HG03571 (cell line): Measurements from ENCODE around the gene NOTCH1.
"Not testable (repeated sequence)": the region's sequence is repeated elsewhere in the genome, so short reads cannot be mapped to it uniquely, and the experiment has no call there.

Source experiments
- ATAC-seq: cut with Tn5 transposase; IDR thresholded peaks from one replicate; pipeline ENCODE4 v1.9.1; 2021; ENCODE audit not compliant: unreplicated experiment

NOTCH1 gene

GRCh38 chr9:136545965-136546696 is at the start of gene NOTCH1:
NOTCH1 (minus strand) TSS chr9:136546048; CDS start chr9:136545786, 262 bp downstream.
- peak; percentile 47 for ATAC-seq

DNA sequence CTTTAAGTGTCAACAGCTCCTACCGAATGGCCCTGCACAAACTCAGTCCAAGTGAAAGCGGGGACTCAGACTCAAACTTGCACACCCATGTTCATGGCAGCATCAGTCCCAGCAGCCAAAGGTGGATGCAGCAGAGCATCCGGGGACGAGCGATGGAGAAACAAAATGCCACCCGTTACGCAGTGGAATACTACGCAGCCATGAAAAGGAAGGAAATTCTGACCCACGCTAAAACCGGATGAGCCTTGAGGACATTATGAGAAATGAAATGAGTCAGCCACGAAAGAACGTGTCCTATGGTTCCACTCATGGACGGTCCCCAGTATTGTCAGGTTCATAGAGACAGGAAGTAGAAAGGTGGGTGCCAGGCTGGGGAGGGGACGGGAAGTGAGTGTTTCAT is 48.6 kb upstream of the NOTCH1 start:
- ATAC-seq = no peak

- ATAC-seq = no peak
These were observed 47.7 kb upstream of the NOTCH1 start for GRCh38 chr9:136593581-136593980.

- no peak for ATAC-seq
These were observed 46.8 kb upstream of the NOTCH1 start for GRCh38 chr9:136592666-136593065.

DNA sequence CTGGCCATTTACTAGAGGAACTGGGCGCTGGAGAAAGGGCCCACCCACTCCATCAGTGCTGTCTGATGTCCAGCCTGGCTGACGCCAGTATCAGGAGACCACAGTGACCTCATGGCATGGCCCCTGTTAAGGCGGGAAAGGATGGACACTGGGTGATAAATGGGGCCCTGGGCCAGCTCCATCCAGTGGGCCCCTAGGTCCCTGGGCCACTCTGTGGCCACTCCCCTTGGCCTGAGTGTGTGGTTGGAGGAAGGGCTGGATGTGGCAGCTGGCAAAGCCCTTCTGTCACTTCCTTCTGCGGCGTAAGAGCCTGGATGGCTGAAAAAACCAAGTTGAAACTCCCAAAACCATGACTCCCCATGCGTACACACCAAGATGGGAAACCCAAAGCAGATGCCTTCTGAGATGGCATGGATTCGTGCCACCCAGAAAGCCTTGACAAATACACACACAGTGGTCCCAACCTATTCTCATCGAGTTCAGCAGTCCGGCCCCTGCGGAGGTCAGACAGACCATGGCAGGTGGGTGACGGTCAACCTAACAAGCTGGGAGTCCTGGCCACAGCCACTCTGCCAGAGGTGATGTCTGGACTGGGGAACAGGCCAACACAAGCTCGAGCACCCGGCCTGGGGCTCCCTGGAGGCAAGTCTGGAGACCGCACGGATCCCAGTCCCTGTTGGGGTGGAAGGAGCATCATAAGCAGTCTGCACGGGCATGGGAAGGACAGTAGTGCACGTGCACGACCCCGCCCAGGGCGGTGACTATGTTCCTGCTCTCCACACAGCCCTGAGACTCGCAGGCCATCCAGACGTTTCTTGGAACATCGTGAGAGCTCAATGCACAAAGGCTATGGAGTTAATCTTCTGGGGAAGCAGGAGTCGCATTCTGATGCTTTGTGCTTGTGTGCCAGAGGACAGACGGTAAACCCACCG is 45.2 kb upstream of the NOTCH1 start:
- no peak for ATAC-seq

DNA sequence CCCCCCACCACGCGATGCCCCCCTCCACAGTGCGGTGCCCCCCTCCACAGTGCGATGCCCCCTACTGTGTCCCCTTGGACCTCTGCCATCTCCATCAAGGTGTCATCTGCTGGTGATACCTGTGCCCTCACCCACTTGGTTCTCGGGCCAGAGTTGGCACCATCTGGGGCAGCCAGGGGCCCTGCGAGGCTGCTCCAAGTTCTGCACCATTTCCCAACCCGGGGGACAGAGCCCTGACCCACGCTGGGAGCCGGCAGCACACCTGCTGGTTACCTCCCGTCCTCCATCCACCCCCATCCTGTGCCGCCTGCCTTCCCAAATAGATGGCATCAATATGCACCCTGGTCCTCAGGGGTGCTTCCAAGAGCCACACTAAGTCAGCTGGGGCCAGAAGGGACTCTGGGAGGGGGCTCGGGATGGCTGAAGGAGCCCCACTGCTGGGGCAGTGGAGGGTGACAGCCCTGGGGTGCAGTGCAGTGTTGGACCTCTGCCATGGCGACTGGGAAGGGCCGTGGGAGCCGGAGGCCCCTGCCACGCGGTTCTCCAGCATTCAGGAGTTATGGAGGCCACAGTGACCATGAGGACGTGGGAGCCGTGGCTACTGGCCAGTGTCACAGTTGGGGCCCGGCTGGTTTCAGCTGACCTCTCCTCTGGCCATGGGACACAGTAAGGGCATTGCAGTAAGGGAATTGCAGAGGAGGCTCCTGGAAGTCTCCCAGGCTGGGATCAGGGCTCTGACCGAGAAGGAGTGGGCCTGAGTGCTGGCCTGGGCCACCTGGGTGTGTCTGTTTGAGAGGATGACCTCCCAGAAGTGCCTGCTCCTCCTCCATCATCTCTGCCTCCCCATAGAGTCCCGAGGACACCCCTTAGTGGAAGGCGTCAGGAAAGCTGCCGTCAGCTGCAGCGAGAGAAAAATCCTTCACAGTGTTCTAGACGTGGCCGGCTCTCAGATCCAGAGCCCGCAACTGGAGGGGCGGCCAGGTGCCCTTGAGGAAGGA is 44.2 kb upstream of the NOTCH1 start:
- ATAC-seq = no peak

- no peak for ATAC-seq
These were observed 43.0 kb upstream of the NOTCH1 start for GRCh38 chr9:136588663-136589464.

DNA sequence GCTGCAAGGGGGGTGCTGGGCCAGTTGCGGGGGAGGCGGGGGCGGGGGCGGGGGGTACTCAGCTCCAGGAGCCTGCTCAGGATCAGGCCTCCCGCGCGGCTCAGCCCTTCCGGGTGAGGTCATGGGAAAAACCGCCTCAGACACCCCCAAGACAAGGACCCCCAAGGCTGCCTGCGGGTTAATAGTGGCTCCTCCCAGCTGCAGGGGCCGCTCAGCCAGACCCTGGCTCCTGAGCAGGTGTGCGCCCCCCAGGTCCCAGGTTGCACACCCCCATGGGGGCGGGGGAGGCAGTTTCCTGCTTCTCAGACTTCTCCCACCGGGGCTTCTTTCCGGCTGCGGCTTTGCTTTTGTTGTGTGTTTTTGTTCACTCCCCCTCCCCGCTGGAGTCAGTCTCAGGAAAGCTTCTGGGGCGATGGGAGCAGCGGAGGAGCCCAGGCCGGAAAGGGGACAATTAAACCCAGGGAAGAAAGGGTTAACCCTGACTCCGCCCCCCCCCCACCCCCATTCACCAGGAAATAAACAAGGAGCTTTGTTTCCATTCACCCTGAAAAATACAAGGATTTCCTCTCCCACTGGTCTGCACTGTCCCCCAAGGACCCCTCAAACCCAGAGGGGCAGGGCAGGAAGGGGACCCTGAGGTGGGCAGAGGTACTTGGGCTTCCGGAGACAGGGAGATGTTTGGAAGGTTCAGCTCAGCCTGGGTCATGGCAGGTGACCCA is 42.3 kb upstream of the NOTCH1 start:
- no peak for ATAC-seq

DNA sequence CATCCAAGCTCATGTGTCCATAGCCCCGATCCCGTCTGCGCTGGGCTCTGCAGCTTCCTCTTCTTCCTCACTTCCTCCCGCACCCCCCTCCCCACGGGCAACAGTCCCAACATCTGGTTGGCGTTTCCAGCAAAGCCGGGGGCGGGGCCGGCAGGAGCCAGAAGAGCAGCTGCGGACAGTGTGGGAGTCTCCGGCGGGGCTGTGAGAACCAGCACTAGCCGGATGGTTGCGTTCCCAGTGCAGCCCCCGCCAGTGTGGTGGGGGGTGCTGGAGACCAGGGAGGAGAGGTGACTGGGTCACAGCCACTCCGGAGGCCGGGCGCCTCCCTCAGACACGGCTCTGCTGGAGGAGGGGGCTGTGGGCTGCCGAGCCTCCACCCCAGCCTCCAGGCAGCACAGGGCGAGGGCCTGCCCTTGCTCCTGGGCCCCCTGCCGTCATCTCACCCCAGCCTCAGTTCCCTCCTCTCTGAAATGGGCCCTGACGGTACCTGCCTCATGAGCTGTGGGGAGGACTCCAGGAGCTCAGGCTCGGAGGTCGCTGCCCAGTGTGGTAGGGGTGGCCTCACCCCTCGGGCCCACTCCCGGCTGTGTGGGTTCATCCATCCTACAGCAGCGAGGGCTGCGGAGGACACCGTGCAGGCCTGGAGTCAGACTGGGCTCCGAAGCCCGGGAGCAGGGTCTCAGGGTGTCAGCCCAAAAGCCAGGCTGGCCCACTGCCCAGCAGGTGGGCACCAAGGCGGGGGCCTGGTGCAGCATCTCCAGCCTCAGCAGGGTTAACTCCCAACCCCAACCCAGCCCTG is 41.5 kb upstream of the NOTCH1 start:
- ATAC-seq = no peak

DNA sequence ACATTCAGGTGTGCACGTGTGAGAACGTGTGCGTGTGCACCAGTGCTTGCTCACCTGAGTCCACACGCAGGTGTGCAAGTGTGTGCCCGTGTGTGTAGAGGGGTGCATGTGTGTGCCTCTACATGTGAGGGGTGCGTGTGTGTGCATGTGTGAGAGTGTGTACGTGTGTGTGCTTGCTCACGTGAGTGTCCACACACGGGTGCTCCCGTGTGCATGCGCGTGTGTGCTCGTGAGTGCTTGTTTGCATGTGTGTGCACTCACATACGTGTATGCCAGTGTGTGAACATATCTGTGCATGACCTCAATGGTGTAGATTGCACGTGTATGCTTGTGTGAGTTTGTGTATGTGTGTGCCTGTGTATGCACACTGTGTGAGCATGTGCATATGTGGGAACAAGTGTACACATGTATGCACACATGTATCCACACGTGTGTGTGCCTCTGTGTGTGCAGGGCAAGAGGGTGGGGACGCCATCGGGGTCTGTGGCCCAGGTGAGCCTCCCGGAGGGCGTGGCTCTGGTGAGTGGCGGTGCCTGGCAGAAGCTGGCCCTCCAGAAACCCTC is 40.6 kb upstream of the NOTCH1 start:
- no peak for ATAC-seq

GRCh38 chr9:136585531-136586120 is 39.8 kb upstream of the NOTCH1 start:
- no peak for ATAC-seq

- ATAC-seq = no peak
These were observed 39.1 kb upstream of the NOTCH1 start for GRCh38 chr9:136584934-136585333.

- no peak for ATAC-seq
These were observed 38.6 kb upstream of the NOTCH1 start for GRCh38 chr9:136584401-136584932.

DNA sequence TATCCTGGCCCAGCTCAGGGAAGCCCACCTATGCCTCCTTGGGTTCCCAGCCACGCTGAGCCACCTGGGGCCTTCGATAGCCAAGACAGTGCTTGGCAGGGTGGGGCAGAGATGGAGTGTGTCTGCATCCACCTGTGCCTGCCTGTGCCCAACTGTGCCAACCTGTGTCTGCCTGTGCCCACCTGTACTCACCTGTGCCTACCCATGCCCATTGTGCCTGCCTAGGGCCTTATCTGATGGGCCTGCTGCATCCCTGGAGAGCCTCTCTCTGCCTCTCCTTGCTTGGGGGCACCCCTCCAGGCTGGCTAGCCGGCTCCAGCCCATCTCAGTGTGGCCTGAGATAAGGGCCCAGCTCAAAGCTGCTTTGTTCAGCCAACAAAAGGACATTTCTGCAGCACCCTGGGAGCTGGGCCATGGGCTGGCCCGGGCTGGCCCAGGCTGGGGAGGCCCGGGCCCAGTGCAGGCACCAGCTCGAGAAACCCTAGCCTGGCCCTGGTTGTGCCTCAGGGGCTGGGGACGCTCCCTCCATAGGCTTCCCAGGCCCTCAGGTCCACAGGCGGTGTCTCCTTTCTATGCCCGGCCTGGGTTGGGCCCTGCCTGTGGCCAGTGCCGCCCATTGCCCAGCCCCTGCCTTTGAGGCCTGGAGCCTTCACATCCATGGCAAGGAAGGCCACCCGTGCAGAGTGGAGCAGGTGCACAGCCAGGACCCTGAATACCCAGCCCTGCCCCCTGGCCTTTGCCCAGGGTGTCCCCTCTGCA is 37.3 kb upstream of the NOTCH1 start:
- no peak for ATAC-seq

DNA sequence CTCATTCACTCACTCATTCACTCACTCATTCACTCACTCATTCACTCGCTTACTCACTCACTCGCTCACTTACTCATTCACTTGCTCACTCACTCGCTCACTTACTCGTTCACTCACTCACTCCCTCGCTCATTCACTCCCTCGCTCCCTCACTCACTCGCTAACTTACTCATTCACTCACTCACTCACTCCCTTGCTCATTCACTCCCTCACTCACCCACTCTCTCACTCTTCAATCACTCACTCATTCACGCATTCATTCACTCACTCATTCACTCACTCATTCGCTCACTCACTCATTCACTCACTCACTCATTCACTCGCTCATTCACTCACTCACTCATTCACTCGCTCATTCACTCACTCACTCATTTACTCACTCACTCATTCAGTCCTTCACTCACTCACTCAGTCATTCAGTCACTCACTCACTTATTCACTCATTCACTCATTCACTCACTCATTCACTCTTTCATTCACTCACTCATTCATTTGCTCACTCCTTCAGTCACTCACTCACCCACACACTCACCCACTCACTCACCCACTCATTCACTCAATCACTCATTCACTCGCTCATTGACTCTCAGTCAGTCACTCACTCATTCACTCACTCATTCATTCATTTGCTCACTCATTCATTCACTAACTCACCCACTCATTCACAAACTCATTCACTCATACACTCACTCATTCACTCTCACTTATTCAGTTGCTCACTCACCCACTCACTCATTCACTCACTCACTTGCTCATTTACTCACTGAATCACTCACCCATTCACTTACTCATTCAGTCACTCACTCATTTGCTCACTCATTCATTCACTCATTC is 36.0 kb upstream of the NOTCH1 start:
- ATAC-seq = no peak

DNA sequence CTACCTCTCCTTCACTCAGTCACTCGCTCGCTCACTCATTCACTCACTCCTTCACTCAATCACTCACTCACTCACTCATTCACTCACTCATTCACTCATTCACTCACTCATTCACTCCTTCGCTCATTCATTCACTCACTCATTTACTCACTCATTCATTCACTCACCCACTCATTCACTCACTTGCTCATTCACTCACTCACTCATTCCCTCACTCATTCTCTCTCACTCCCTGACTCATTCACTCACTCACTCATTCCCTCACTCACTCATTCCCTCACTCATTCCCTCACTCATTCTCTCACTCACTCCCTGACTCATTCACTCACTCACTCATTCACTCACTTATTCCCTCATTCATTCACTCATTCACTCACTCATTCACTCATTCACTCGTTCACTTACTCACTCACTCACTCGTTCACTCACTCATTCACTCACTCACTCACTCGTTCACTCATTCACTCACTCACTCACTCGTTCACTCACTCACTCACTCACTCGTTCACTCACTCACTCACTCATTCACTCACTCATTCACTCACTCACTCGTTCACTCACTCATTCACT is 33.9 kb upstream of the NOTCH1 start:
- not testable (repeated sequence) for ATAC-seq
